H1 (cell line): ENCODE measurements around the gene SHROOM3. TPM values are rescaled to one million over a fixed set of nuclear protein-coding genes. Genes with fewer than 3 reads are reported as not detected.

Experiments used
- CTCF ChIA-PET: fragments of 300-600 bp; sonication (Branson Sonifier 250); formaldehyde crosslinking; loops from one replicate; lab custom pipeline; 2021; ENCODE audit not compliant: partially characterized antibody; lab: Charles Lee
- POLR2A ChIA-PET: fragments of 300-600 bp; sonication (Branson Sonifier 250); formaldehyde crosslinking; loops from one replicate; lab custom pipeline; 2021; ENCODE audit warnings: inconsistent platforms; ENCODE audit not compliant: partially characterized antibody; lab: Charles Lee
- DNase-seq, 2 experiments: peaks; one replicate each; pipeline versions ENCODE4 v3.0.0 to v3.0.0-alpha.2; 2010 to 2022; ENCODE audit warnings: low spot score in 2 of 2, low read depth in 1 of 2, mixed read lengths in 1 of 2
- FAIRE-seq: peaks from 2 replicates; lab custom pipeline; 2011; peaks lifted over from hg19 to GRCh38; lab: Jason Lieb, UNC
- H2AFZ ChIP-seq: 2 replicates; pipeline ENCODE4 v1.8.1; 2012; ENCODE audit warnings: low read length, inconsistent platforms
- H2AK5ac ChIP-seq: 2 replicates; pipeline ENCODE4 v1.6.1; 2013; ENCODE audit warnings: low read depth, low read length
- H2BK120ac ChIP-seq: replicated peaks from 2 replicates; pipeline ENCODE3; 2013; ENCODE audit warnings: low read depth, low read length, inconsistent platforms
- H2BK12ac ChIP-seq: 2 replicates; pipeline ENCODE4 v1.6.1; 2013; ENCODE audit warnings: low read depth, low read length
- H2BK15ac ChIP-seq: 2 replicates; pipeline ENCODE4 v1.6.1; 2013; ENCODE audit warnings: low read length
- H2BK20ac ChIP-seq: 2 replicates; pipeline ENCODE4 v1.6.1; 2013; ENCODE audit warnings: low read length
- H2BK5ac ChIP-seq: 2 replicates; pipeline ENCODE4 v1.6.1; 2013; ENCODE audit warnings: low read depth, low read length
- H3K14ac ChIP-seq: 2 replicates; pipeline ENCODE4 v1.6.1; 2013; ENCODE audit warnings: inconsistent platforms; ENCODE audit not compliant: insufficient read length
- H3K18ac ChIP-seq: 2 replicates; pipeline ENCODE4 v1.6.1; 2013; ENCODE audit warnings: low read length; ENCODE audit errors: extremely low read depth
- H3K23ac ChIP-seq: 2 replicates; pipeline ENCODE4 v1.6.1; 2013; ENCODE audit warnings: inconsistent platforms; ENCODE audit not compliant: insufficient read length
- H3K23me2 ChIP-seq: 2 replicates; pipeline ENCODE4 v1.6.1; 2013; ENCODE audit warnings: low read depth, low read length
- H3K27ac ChIP-seq: 2 replicates; pipeline ENCODE4 v1.6.1; 2011; ENCODE audit warnings: low read depth, low read length, inconsistent platforms
- H3K27me3 ChIP-seq, 4 experiments: replicated peaks in 1 of 4; 1 replicate in 1 of 4; 2 replicates in 3 of 4; pipeline versions ENCODE4 v1.6.1 to v1.8.1; 2011 to 2013; ENCODE audit warnings: low read length in 3 of 4, mild to moderate bottlenecking in 3 of 4, inconsistent platforms in 2 of 4, mixed read lengths in 2 of 4, moderate library complexity in 1 of 4; ENCODE audit not compliant: control insufficient read depth in 3 of 4, insufficient read depth in 3 of 4; ENCODE audit errors: extremely low read depth in 1 of 4
- H3K36me3 ChIP-seq, 4 experiments: 2 replicates each; pipeline versions ENCODE4 v1.6.1 to v1.8.1; 2011 to 2013; ENCODE audit warnings: mild to moderate bottlenecking in 4 of 4, low read length in 3 of 4, moderate library complexity in 2 of 4, control low read depth in 1 of 4, inconsistent platforms in 1 of 4; ENCODE audit not compliant: insufficient read depth in 4 of 4, control insufficient read depth in 2 of 4
- H3K4ac ChIP-seq: replicated peaks from 2 replicates; pipeline ENCODE3; 2013; ENCODE audit warnings: low read length, low read depth, mixed read lengths, inconsistent platforms; ENCODE audit not compliant: insufficient read length
- H3K4me1 ChIP-seq, 4 experiments: replicated peaks in 1 of 4; 1 replicate in 1 of 4; 2 replicates in 3 of 4; pipeline versions ENCODE4 v1.6.1 to v1.8.1; 2011 to 2013; ENCODE audit warnings: low read length in 3 of 4, inconsistent platforms in 2 of 4, mixed read lengths in 1 of 4; ENCODE audit not compliant: insufficient read depth in 4 of 4, control insufficient read depth in 3 of 4
- H3K4me2 ChIP-seq, 2 experiments: 2 replicates each; pipeline versions ENCODE4 v1.6.1 to v1.8.1; 2011 to 2013; ENCODE audit warnings: low read depth in 2 of 2, low read length in 2 of 2, control low read depth in 1 of 2, inconsistent platforms in 1 of 2, mild to moderate bottlenecking in 1 of 2; ENCODE audit not compliant: insufficient read depth in 1 of 2
- H3K4me3 ChIP-seq, 4 experiments: fragments of 200-600, 300-600 bp in 1 of 4; sonication (generic), shearing (Covaris generic), sonication (Bioruptor Twin) in 1 of 4; 2 replicates each; pipeline versions ENCODE4 v1.5.1 to v1.8.1; 2011 to 2016; ENCODE audit warnings: low read length in 4 of 4, low read depth in 3 of 4, control low read depth in 2 of 4, inconsistent platforms in 2 of 4, mild to moderate bottlenecking in 2 of 4, mixed read lengths in 1 of 4, moderate library complexity in 1 of 4; ENCODE audit not compliant: insufficient read depth in 2 of 4; ENCODE audit errors: extremely low read depth in 1 of 4
- H3K56ac ChIP-seq: replicated peaks from 2 replicates; pipeline ENCODE3; 2013; ENCODE audit warnings: low read depth, mild to moderate bottlenecking, mixed read lengths, low read length, inconsistent platforms; ENCODE audit not compliant: insufficient read length
- H3K79me1 ChIP-seq: 2 replicates; pipeline ENCODE4 v1.6.1; 2013; ENCODE audit warnings: low read depth, low read length, control low read depth
- H3K79me2 ChIP-seq, 2 experiments: 2 replicates each; pipeline versions ENCODE4 v1.6.1 to v1.8.1; 2012 to 2013; ENCODE audit warnings: low read length in 2 of 2, mild to moderate bottlenecking in 2 of 2, inconsistent platforms in 1 of 2; ENCODE audit not compliant: insufficient read depth in 2 of 2, control insufficient read depth in 1 of 2
- H3K9ac ChIP-seq, 4 experiments: replicated peaks in 1 of 4; 1 replicate in 1 of 4; 2 replicates in 3 of 4; pipeline versions ENCODE4 v1.6.1 to v1.8.1; 2011 to 2013; ENCODE audit warnings: low read depth in 3 of 4, low read length in 3 of 4, control low read depth in 2 of 4, mild to moderate bottlenecking in 2 of 4, moderate library complexity in 2 of 4, inconsistent platforms in 1 of 4; ENCODE audit errors: extremely low read depth in 1 of 4
- H3K9me3 ChIP-seq, 2 experiments: 2 replicates each; pipeline versions ENCODE4 v1.6.1 to v1.8.1; 2012 to 2013; ENCODE audit warnings: mild to moderate bottlenecking in 2 of 2, moderate library complexity in 2 of 2, control low read depth in 1 of 2, inconsistent platforms in 1 of 2, low read depth in 1 of 2, low read length in 1 of 2, mixed read lengths in 1 of 2; ENCODE audit not compliant: insufficient read depth in 2 of 2
- H4K20me1 ChIP-seq, 2 experiments: replicated peaks in 1 of 2; 2 replicates each; pipeline versions ENCODE3 to v1.8.1; 2011 to 2013; ENCODE audit warnings: inconsistent platforms in 2 of 2, low read length in 2 of 2, mild to moderate bottlenecking in 1 of 2; ENCODE audit not compliant: insufficient read depth in 2 of 2, control insufficient read depth in 1 of 2
- H4K5ac ChIP-seq: 2 replicates; pipeline ENCODE4 v1.6.1; 2013; ENCODE audit warnings: low read length, low read depth, mixed read lengths, inconsistent platforms; ENCODE audit not compliant: insufficient read length
- H4K8ac ChIP-seq: 2 replicates; pipeline ENCODE4 v1.8.0; 2013; ENCODE audit warnings: mild to moderate bottlenecking, moderate library complexity, low read length, inconsistent platforms; ENCODE audit not compliant: insufficient read depth; ENCODE audit errors: extremely low read depth
- H4K91ac ChIP-seq: replicated peaks from 2 replicates; pipeline ENCODE3; 2013; ENCODE audit warnings: low read length, mixed read lengths, inconsistent platforms; ENCODE audit not compliant: insufficient read length
- EP300 ChIP-seq, 2 experiments: IDR thresholded peaks; 1 replicate in 1 of 2; 2 replicates in 1 of 2; pipeline ENCODE4 v1.6.1; 2011 to 2012; ENCODE audit warnings: low read depth in 2 of 2, low read length in 2 of 2, mild to moderate bottlenecking in 2 of 2, borderline replicate concordance in 1 of 2, inconsistent platforms in 1 of 2, moderate library complexity in 1 of 2
- MAFK ChIP-seq: IDR thresholded peaks from 2 replicates; pipeline ENCODE4 v1.6.1; 2012; ENCODE audit warnings: low read depth, mild to moderate bottlenecking, improper control_type of control experiment, low read length
- WGBS, 2 experiments: shearing (Covaris generic) in 1 of 2; methylation state at CpG; one replicate each; pipeline versions ENCODE4 v1.1.6 to v1.1.7; 2013 to 2015; ENCODE audit warnings: low lambda C conversion rate in 2 of 2, mixed read lengths in 2 of 2, inconsistent platforms in 1 of 2, low coverage in 1 of 2, missing lambda C conversion rate in 1 of 2; ENCODE audit not compliant: insufficient replicate concordance in 2 of 2, insufficient coverage in 1 of 2, insufficient read length in 1 of 2; ENCODE audit errors: extremely low coverage in 1 of 2, missing lambda C conversion rate in 1 of 2; 5-methylcytosine and 5-hydroxymethylcytosine counted together
- polyA plus RNA-seq, 7 experiments: library from polyadenylated mRNA; depleted of rRNA in 3 of 7; stranded (reverse) in 5 of 7; unstranded in 2 of 7; fragments of >200 nt in 5 of 7; fragments of 200-250 nt in 2 of 7; gene quantifications; 1 replicate in 5 of 7; 2 replicates in 1 of 7; 4 replicates in 1 of 7; pipeline versions ENCODE4 v1.2.1 to v1.2.3, GENCODE V29; 2011 to 2013; ENCODE audit warnings: missing spikeins in 2 of 7, mixed read lengths in 2 of 7
- total RNA-seq: library from RNA; stranded (reverse); fragmentation: NEBNext Ultra II Directional; extraction: Animal tissue kit (Norgen Biotek cat#: 25700); gene quantifications from 2 replicates; pipeline ENCODE4 v1.2.1, GENCODE V29; 2021

SHROOM3 gene
- total and polyA plus RNA-seq, 2 of the 8 experiments (the other 6 are each of a cell fraction or from before 2014, with no cell fraction given) = 15.8 to 34.0 TPM

- H3K14ac ChIP-seq = no peak overlapping the region
- no peaks in the 10 kb centered on the region; the same call in 1 of the 2 replicates for H3K23me2 ChIP-seq
- no peak overlapping the region for H3K9ac ChIP-seq
- WGBS, 2 experiments = 79% methylated on average over 3 of the region's 3 CpGs; no CpG with 5 or more reads in 1 of the 2 experiments
- ChIA-PET POLR2A (no interaction called here), CTCF (interaction anchor here (0.9 to 2.5 kb wide), 3 partner anchors 20 to 222 kb away, joined by 3 to 10 read pairs (median 6); no protein-coding TSS in a partner anchor)
- H2BK120ac ChIP-seq = no peak overlapping the region
- H2BK15ac ChIP-seq = no peak overlapping the region
- H2AK5ac ChIP-seq = no peak overlapping the region
- no peaks in the 10 kb centered on the region for H3K79me1 ChIP-seq
- H3K36me3 ChIP-seq = no peaks in the 10 kb centered on the region
- peaks cover 0 to 7% (median 4%) of the 10 kb centered on the region in 4 experiments; a peak in 4 of 7 replicates for H3K4me1 ChIP-seq
- H2BK5ac ChIP-seq = no peak overlapping the region
- no peak overlapping the region for H4K91ac ChIP-seq
- H3K4me2 ChIP-seq = no peak overlapping the region
- no peaks in the 10 kb centered on the region for H4K20me1 ChIP-seq
- no peak overlapping the region for H4K5ac ChIP-seq
- no peak overlapping the region for H3K27ac ChIP-seq
- H3K23ac ChIP-seq = no peak overlapping the region
- H3K27me3 ChIP-seq = no peaks in the 10 kb centered on the region
- no peak overlapping the region for H2AFZ ChIP-seq
- no peak overlapping the region for H3K4ac ChIP-seq
- H3K56ac ChIP-seq = no peak overlapping the region
- no peak overlapping the region for H4K8ac ChIP-seq
- no peaks in the 10 kb centered on the region for H3K79me2 ChIP-seq
- DNase-seq (no peak), FAIRE-seq (no peak)
- H2BK20ac ChIP-seq = no peak overlapping the region
- H3K4me3 ChIP-seq = no peak overlapping the region
- no peaks in the 10 kb centered on the region for H3K9me3 ChIP-seq
- H2BK12ac ChIP-seq = no peak overlapping the region
- no peak overlapping the region for H3K18ac ChIP-seq
- no peak for TF ChIP-seq MAFK
- TF ChIP-seq EP300 (IDR thresholded peaks at IDR 0.05; ENCODE audit: borderline replicate concordance in 1 of 2, low read depth in 2 of 2, low read length in 2 of 2) = no peak
These were observed 33.4 kb upstream of the SHROOM3 start for GRCh38 chr4:76401654-76402053.
